Gastrocnemius medialis (tissue), 4 donors: ENCODE data around the gene RUFY3. TPM values are rescaled to one million over a fixed set of nuclear protein-coding genes. Genes with fewer than 3 reads are reported as not detected.

ENCODE experiments used
- ATAC-seq, 2 donors: fragments of 150-250 bp; one replicate each; pipeline ENCODE4 v1.9.1; 2016
- DNase-seq, 2 donors: peaks; one replicate each; pipeline ENCODE4 v3.0.0-alpha.2; 2019
- H3K27ac ChIP-seq, 4 donors: fragments of 200-600 bp; sonication (generic); 1 replicate in 1 of 4; 2 replicates in 3 of 4; pipeline ENCODE4 v1.5.1; 2016 to 2018; ENCODE audit warnings: mild to moderate bottlenecking in 2 of 4, moderate library complexity in 1 of 4
- H3K27me3 ChIP-seq, 3 donors: fragments of 200-600 bp; sonication (generic) in 2 of 3; 1 replicate in 1 of 3; 2 replicates in 2 of 3; pipeline versions ENCODE4 v1.5.1 to v1.6.0; 2016 to 2019; ENCODE audit warnings: mild to moderate bottlenecking in 1 of 3, moderate library complexity in 1 of 3
- H3K36me3 ChIP-seq, 2 donors: fragments of 200-600 bp; sonication (generic) in 1 of 2; one replicate each; pipeline ENCODE4 v1.5.1; 2017 to 2018
- H3K4me1 ChIP-seq, 2 donors: fragments of 200-600 bp; sonication (generic) in 1 of 2; one replicate each; pipeline ENCODE4 v1.5.1; 2016 to 2017; ENCODE audit warnings: mild to moderate bottlenecking in 2 of 2
- H3K4me3 ChIP-seq, 4 donors: fragments of 200-600 bp; sonication (generic) in 3 of 4; 1 replicate in 1 of 4; 2 replicates in 3 of 4; pipeline ENCODE4 v1.5.1; 2016 to 2019; ENCODE audit warnings: mild to moderate bottlenecking in 2 of 4
- H3K9me3 ChIP-seq, 3 donors: fragments of 200-600 bp; sonication (generic) in 2 of 3; 1 replicate in 1 of 3; 2 replicates in 2 of 3; pipeline ENCODE4 v1.5.1; 2016 to 2019
- CTCF ChIP-seq, 5 experiments: fragments of 450-650 bp in 3 of 5; fragments of 200-600 bp in 2 of 5; sonication (generic) in 2 of 5; IDR thresholded peaks in 4 of 5; conservative IDR thresholded peaks in 1 of 5; 1 replicate in 4 of 5; 2 replicates in 1 of 5; pipeline ENCODE4 v1.5.1; 2016 to 2019; ENCODE audit warnings: antibody characterized with exemption in 5 of 5, mild to moderate bottlenecking in 3 of 5, moderate library complexity in 3 of 5
- POLR2A ChIP-seq, 2 donors: fragments of 450-650 bp; IDR thresholded peaks; one replicate each; pipeline ENCODE4 v1.6.1; 2017; ENCODE audit warnings: antibody characterized with exemption in 2 of 2, mild to moderate bottlenecking in 2 of 2, moderate library complexity in 2 of 2
- in situ Hi-C, 4 donors: fragments of 200-750 bp; cut with MboI; loops; one replicate each; pipeline versions ENCODE4 v1.15.0 to v1.8.0; 2017; ENCODE audit warnings: low sequenced_read_pairs in 4 of 4
- intact Hi-C: fragments of 100-400 bp; cut with DNase I; formaldehyde crosslinking; loops from one replicate; pipeline ENCODE4 v1.15.1; 2023; ENCODE audit warnings: low total_unique reads
- total RNA-seq, 4 donors: library from RNA; depleted of rRNA; stranded (reverse); fragments of >200 nt; gene quantifications; one replicate each; pipeline versions ENCODE4 v1.1.0 to v1.2.3, GENCODE V29; 2016

Gene RUFY3
- total RNA-seq, 4 donors from 2014 or later = 30.9 to 41.8 (median 37.2) TPM

GRCh38 chr4:70747874-70748273, 26.1 kb downstream of the RUFY3 start:
- DNase-seq (no peak), ATAC-seq (no peak)
- in situ Hi-C loops = no loop called here
- Histone ChIP-seq H3K27me3 (no peaks in the 10 kb centered on the region), H3K36me3 (no peaks in the 10 kb centered on the region), H3K4me1 (peaks cover 0 to 10% of the 10 kb centered on the region in 2 donors), H3K27ac (no peak overlapping the region), H3K9me3 (no peaks in the 10 kb centered on the region), H3K4me3 (no peak overlapping the region)
- TF ChIP-seq CTCF (IDR thresholded peaks at IDR 0.05 in 4 of 5, conservative IDR thresholded peaks at IDR 0.05 in 1 of 5) = no peak
- no peak for TF ChIP-seq POLR2A (IDR thresholded peaks at IDR 0.05)
- intact Hi-C loops = no loop called here

GRCh38 chr4:70749313-70749712, 27.5 kb downstream of the RUFY3 start:
- Histone ChIP-seq H3K4me3 (no peak overlapping the region), H3K4me1 (peaks cover 0 to 11% of the 10 kb centered on the region in 2 donors), H3K27me3 (no peaks in the 10 kb centered on the region), H3K27ac (no peak overlapping the region), H3K36me3 (no peaks in the 10 kb centered on the region), H3K9me3 (no peaks in the 10 kb centered on the region)
- in situ Hi-C loops (no loop called here), intact Hi-C loops (no loop called here)
- DNase-seq (no peak), ATAC-seq (no peak)
- TF ChIP-seq CTCF (IDR thresholded peaks at IDR 0.05 in 4 of 5, conservative IDR thresholded peaks at IDR 0.05 in 1 of 5) (no peak), POLR2A (IDR thresholded peaks at IDR 0.05) (no peak)

GRCh38 chr4:70752236-70752635, 30.5 kb downstream of the RUFY3 start:
- in situ Hi-C loops = no loop called here
- no peak for TF ChIP-seq POLR2A (IDR thresholded peaks at IDR 0.05)
- TF ChIP-seq CTCF (IDR thresholded peaks at IDR 0.05 in 4 of 5, conservative IDR thresholded peaks at IDR 0.05 in 1 of 5) = no peak
- Histone ChIP-seq H3K36me3 (no peaks in the 10 kb centered on the region), H3K4me3 (no peak overlapping the region), H3K27me3 (no peaks in the 10 kb centered on the region), H3K27ac (no peak overlapping the region), H3K4me1 (peaks cover 0 to 11% of the 10 kb centered on the region in 2 donors), H3K9me3 (no peaks in the 10 kb centered on the region)
- DNase-seq (no peak), ATAC-seq (no peak)
- intact Hi-C loops = no loop called here

GRCh38 chr4:70753630-70754029, 31.9 kb downstream of the RUFY3 start:
- ATAC-seq = no peak
- in situ Hi-C loops = no loop called here
- TF ChIP-seq CTCF (IDR thresholded peaks at IDR 0.05 in 4 of 5, conservative IDR thresholded peaks at IDR 0.05 in 1 of 5) = no peak
- TF ChIP-seq POLR2A (IDR thresholded peaks at IDR 0.05) = no peak

GRCh38 chr4:70754470-70754869, 32.7 kb downstream of the RUFY3 start:
- no peaks in the 10 kb centered on the region for H3K9me3 ChIP-seq
- H3K4me3 ChIP-seq = no peak overlapping the region
- H3K4me1 ChIP-seq = peaks cover 0 to 11% of the 10 kb centered on the region in 2 donors
- intact Hi-C loops (no loop called here), in situ Hi-C loops (no loop called here)
- DNase-seq = no peak
- no peaks in the 10 kb centered on the region for H3K27me3 ChIP-seq
- TF ChIP-seq CTCF (IDR thresholded peaks at IDR 0.05 in 4 of 5, conservative IDR thresholded peaks at IDR 0.05 in 1 of 5) (no peak), POLR2A (IDR thresholded peaks at IDR 0.05) (no peak)
- no peak for ATAC-seq
- H3K27ac ChIP-seq = no peak overlapping the region
- no peaks in the 10 kb centered on the region for H3K36me3 ChIP-seq

More at GRCh38 chr4:70753630-70754029, 31.9 kb downstream of the RUFY3 start:
- no peaks in the 10 kb centered on the region for H3K36me3 ChIP-seq
- peaks cover 0 to 11% of the 10 kb centered on the region in 2 donors for H3K4me1 ChIP-seq
- no peak overlapping the region for H3K4me3 ChIP-seq
- intact Hi-C loops = no loop called here
- no peaks in the 10 kb centered on the region for H3K27me3 ChIP-seq
- H3K27ac ChIP-seq = no peak overlapping the region
- no peak for DNase-seq
- H3K9me3 ChIP-seq = no peaks in the 10 kb centered on the region
